ENCODE data around the gene DSCAML1. TPM values are rescaled to one million over a fixed set of nuclear protein-coding genes. Genes with fewer than 3 reads are reported as not detected.

The DSCAML1 gene
- polyA plus RNA-seq, 3 donors, result 2.4 to 4.0 (median 2.9) TPM

- DNase-seq, result no peak
Measured at GRCh38 chr11:117428856-117429229, 368.2 kb downstream of the DSCAML1 start.

GRCh38 chr11:117428186-117428855 lies 368.7 kb downstream of the DSCAML1 start:
- no peak for DNase-seq

GRCh38 chr11:117427356-117427874 lies 369.6 kb downstream of the DSCAML1 start:
- no peak for DNase-seq

DNA sequence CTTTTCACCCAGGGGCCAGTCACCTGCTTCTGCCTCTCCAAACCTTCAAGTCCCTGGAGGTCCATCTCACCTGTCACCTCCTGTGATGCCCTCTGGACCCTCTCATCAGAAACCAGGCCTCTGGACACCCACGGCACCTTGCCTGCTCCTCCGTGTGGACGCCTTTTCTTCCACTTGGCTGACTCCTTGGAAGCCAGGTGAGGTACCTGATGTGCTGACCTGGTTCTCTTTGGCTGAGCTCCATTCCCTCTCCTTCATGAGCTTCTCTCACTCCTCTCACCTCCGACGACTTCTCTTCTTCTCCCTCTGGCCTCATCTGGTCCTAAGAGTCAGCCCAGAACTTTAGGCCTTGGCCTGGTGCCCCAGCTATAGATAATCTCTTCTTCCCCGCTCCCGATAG lies 370.1 kb downstream of the DSCAML1 start:
- DNase-seq, result no peak

GRCh38 chr11:117426297-117426685 lies 370.7 kb downstream of the DSCAML1 start:
- DNase-seq, result peak; percentile 58

DNA sequence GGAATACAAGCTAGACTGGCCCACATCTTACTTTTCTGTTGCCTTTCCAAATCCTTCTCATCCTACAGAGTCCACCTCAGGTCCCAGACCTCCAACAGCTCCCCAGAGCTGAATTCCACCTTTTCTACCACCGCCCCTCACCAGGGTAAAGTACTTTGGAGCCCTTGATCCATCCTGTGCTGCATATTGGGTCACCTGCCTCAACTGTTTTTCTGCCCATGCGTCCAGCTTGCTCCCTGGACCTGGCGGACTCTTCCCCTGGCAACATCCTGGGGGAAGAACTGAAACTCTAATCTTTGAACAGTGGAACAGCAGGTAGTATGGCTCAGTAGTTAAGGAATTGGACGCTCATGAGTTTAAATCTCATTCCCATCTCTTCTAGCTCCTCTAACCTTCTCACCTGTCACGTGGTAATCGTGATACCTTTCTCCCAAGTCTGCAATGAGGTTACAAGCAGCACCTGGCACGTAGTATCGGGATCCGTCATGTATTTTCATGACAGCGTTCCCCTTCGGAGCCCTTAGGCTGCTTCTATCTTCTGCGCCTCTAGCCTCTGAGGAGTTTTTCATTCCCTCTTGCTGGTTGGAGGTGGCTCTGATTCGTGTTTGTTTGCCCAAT lies 371.2 kb downstream of the DSCAML1 start:
- no peak for DNase-seq

DNA sequence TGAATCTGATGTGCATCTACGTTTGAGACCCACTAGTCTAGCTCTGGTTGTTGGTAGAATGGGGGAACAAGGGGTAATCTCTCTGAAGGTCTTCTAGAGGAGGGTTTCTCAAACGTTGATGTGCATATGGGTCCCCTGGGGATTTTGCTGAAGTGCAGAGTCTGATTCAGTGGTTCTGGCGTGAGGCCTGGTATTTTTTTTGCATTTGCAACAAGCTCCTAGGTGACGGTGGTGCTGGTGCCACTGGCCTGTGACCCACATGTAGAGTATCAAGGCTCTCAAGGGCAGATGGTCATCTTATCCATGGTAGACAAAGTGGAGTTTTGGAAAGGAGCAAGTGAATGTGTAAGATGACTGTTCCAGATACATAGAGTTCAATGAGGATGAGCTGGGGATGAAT lies 372.2 kb downstream of the DSCAML1 start:
- no peak for DNase-seq

DNA sequence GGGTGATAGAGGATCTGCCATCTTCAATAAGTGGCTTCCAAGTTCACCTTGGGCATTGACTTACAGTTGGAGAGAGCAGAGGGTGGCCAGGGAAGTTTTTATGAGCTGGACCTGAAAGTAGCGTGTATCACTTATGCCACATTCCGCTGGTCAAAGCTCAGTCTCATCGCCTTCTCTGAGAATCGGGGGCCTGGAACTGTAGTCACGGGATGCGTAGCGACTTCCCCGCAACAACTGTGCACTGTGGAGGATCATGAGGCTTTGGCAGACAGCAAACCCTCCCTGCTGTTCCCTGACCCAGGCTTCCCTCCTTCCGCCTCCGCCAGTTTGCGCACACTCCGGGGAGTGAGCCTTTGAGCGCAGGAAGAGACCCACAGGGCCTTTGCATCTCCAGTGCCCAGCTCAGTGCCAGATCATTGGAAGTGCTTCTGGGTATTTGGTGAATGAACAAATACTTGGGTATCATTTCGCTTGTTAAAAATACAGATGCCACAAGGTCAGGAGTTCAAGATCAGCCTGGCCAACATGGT lies 373.9 kb downstream of the DSCAML1 start:
- no peak for DNase-seq

GRCh38 chr11:117421476-117421875 lies 375.5 kb downstream of the DSCAML1 start:
- DNase-seq, result no peak

DNA sequence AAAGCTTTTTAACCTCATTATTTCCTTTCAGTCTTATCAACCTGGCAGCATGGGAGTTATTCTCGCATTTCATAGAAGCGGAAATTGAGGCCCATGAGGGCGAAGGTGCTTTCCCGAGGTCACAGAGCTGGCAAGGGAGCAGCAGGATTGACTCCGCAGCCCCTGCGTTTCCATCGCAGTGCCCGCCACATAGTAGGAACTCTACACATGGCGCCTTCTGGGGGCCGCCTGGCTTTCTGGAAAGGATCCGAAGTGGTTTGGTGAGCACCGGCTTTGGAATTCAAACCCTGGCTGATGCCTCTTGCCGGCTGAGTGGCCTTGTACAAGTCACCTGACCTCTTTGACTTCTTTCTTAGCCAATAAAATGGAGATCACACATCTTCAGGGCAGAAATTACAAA lies 376.0 kb downstream of the DSCAML1 start:
- DNase-seq, result no peak

- DNase-seq, result no peak
Measured at GRCh38 chr11:117420598-117420997, 376.4 kb downstream of the DSCAML1 start.

- DNase-seq, result no peak
Measured at GRCh38 chr11:117420143-117420485, 376.9 kb downstream of the DSCAML1 start.

- DNase-seq, result no peak
Measured at GRCh38 chr11:117419482-117420142, 377.4 kb downstream of the DSCAML1 start.

DNA sequence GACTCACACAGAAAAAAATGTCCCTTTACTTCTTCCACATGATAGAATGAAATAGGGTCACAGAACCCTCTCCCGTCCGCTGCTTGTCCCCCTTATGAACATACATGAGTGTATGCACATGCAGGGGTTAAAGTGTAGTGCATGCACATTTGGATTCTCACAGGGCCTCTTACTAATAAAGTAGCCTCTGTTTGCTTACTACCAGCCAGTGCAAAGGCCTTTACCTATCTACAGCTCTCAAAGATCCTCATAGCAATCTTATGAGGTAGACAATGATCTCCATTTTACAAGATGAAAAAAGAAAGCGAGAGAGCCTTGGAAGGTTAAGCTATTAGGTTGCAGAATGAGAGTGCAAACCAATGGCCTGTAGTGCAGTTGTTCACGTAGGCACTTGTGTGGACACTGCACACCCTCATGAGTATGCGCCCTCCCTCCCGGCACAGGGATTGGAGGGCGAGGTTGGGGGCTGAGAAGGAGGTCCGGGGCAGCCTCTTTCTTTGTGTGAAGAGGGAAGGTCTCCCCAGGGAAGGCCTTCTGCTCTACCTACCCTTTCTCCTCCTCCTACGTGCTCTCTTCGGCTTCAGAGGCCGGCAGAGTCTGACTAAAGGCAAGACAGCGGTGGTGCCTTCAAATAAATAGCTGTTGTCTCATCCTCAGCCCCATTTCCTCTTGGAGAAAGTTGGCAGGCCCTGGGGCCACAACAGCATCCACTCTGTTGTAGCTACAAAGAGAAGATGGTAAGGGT lies 378.1 kb downstream of the DSCAML1 start:
- DNase-seq, result no peak

DNA sequence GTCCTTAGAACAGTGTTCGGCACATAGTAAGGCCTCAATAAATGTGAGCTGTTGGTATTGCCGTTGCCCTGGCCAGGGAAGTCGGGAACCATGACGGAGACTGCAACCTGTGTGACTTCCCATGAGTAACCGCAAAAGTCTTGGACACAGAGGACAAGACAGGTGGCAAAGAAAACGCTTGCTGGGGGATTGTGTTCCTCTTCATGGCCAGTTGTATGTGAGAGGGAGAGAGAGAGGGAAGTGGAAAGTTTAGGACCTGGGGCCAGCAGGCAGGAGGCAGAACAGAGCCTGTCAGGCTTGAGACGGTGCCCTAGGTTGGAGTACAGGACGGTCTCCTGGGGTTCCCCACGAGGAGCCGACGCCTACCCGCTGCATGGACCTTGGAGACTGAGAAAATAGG lies 379.2 kb downstream of the DSCAML1 start:
- DNase-seq, result no peak

- DNase-seq, result no peak
Measured at GRCh38 chr11:117417342-117417741, 379.7 kb downstream of the DSCAML1 start.

DNA sequence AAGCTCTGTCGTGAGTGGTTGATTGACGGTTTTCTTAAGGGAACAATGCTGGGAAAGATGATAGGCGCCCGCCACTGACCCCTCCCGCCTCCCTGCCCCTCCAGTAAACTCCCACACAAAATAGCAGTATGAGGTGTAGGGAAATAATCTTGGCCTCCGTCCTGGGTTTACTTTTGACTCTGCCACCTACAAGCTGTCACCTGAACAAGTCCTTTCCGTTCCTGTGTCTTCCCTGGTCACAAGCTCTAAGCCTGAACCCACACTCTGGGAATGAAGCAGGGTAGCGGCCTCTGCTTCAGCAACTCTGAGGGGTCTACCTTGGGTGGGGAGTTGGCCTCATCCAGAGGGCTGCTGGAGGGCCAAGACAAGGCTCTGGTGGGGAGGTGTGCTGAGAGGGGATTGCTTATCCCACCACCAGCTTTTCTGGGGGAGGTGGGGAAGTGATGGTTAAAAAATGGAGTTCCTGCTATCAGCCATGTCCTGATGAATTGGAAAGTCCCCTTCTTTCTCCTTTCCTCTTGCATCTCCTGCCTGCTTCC lies 381.6 kb downstream of the DSCAML1 start:
- DNase-seq, result no peak

DNA sequence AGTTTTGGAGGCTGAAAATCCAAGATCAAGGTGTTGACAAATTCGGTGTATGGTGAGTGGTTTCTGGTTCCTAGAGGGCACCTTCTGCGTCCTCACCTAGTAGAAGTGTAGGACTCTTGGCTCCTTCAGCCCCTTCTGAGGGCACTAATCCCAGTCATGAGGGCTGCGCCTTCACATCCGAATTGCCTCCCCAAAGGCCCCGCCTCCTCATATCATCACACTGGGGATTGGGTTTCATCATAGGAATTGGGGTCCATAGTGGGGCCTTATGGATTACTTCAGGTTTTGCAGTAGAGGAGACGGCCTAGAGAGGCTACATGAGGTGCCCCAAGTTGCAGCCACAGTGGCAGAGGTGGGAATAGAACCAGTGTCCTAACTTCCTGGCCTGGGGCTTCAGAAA lies 382.3 kb downstream of the DSCAML1 start:
- DNase-seq, result no peak

DNA sequence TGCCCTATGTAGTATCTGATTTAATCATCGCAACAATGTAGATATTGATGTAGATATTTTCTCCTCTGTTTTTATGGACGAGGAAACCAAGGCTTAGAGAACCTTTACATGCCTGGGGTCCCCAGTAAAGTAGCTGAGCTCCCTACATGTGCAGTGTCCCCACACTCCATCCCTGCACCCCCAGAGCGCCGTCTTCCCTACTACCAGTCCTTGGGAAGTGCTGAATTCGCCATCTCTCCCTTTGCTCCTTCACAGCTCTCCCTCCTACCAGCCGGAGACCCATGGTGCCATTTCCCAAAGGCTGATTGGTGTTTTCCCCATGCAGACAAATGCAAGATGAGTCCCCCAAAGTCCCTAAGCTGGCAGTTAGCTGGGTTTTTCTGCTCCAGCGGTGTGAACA lies 383.4 kb downstream of the DSCAML1 start:
- no peak for DNase-seq

- no peak for DNase-seq
Measured at GRCh38 chr11:117412653-117413275, 384.3 kb downstream of the DSCAML1 start.

DNA sequence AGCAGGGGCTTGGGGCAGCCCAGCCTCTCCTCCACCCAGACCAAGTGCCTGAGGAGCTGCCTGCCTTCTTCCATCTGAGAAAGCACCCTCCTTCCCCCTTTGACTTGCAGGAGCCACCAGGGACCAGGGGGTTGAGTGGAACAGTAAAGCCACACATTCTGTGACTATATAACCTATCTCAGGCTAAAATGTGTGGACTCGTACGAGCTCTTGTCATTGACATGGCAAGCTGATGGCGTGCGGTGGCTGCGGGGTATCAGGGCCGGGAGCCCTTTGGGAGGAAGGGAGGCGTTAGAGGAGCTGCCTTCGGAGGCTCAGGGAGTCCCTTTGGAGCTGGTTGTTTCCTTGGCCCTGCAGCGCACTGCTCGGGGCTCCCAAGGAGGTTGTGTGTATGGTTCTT lies 384.8 kb downstream of the DSCAML1 start:
- DNase-seq, result no peak

- no peak for DNase-seq
Measured at GRCh38 chr11:117411736-117412135, 385.3 kb downstream of the DSCAML1 start.

Data from renal pelvis (tissue), 4 donors.